HCT116 (cell line): ENCODE data around the gene RPLP1. TPM values are rescaled to one million over a fixed set of nuclear protein-coding genes. Genes with fewer than 3 reads are reported as not detected.

Experiments used
- JUND ChIP-seq: IDR thresholded peaks from 2 replicates; pipeline ENCODE4 v1.6.1; 2012
- ZBTB33 ChIP-seq: IDR thresholded peaks from 2 replicates; pipeline ENCODE4 v1.6.1; 2011; ENCODE audit warnings: mild to moderate bottlenecking, low read length, moderate library complexity; ENCODE audit not compliant: insufficient replicate concordance; ENCODE audit errors: extremely low read depth
- total RNA-seq: library from RNA; stranded (reverse); gene quantifications from one replicate; pipeline ENCODE4 v1.2.1, GENCODE V29; 2021; ENCODE audit not compliant: unreplicated experiment

Gene RPLP1
- total RNA-seq, 1 experiment from 2014 or later: 3,138 TPM

GRCh38 chr15:69504352-69505040 is 51.9 kb downstream of the RPLP1 start (continued):
- TF ChIP-seq ZBTB33 (no peak), JUND (no peak)

Other genes with a start within 250 kb of the RPLP1 start
- 34.0 TPM for gene PAQR5, start 153.9 kb upstream of the RPLP1 start, total RNA-seq
- gene KIF23, start 38.5 kb upstream of the RPLP1 start, total RNA-seq: 83.7 TPM